ENCODE data around the gene TRPM5.

TRPM5 gene

DNA sequence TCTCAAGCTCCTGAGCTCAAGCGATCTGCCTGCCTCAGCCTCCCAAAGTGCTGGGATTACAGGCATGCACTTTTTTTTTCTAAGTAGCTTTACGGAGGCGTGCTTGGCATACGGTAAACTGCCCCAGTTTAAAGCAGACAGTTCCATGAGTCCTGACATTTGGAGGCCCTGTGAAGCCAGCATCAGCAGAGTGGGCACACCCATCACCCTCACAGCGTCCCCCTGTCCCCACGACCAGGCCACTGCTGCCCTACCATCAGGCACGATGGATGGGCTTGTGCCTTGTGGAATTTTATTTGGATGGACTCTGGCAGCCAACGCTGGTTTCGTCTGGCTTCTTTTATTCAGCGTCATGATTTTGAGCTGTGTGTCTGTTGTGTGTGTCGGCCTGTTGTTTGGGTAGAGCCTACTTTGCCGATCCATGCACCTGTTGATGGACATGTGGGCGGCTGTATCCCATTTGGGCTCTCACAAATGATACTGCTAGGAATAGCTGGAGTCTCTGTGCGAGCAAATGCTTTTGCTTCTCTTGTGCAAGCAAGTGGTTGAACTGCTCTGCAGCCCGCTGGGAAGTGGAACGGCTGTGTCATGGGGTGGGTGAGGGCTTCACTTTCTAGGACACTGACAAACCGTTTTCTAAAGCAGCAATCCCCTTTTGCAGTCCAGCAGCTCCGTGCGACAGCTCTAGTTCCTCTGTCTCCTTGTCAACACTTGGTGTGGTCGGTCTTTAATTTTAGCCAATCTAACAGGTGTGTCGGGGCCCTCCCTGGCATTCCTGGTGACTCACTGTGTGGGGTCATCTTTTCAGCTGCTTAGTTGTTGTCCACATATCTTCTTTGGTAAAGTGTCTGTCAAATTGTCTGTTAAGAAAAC is 24.3 kb upstream of the TRPM5 start:
- DNase-seq (ENCODE audit: low spot score): no peak

DNA sequence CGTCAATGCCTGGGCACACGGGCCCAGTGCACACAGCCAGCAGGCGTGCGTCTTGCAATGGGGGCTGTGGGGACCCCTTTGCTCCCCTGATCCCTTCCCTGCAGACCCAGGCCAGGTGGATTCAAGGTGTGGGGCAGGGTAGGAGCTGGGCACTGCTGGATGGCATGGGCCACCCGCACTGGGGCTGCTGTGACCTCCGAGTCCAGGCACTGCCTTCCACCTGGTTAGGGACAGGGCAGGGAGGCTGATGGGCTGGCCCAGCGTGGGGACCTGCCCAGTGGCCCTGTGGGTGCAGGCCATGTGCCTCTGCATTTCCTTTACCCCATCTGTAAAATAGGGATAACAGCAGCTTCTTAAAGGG is 23.4 kb upstream of the TRPM5 start:
- DNase-seq (ENCODE audit: low spot score): no peak

DNA sequence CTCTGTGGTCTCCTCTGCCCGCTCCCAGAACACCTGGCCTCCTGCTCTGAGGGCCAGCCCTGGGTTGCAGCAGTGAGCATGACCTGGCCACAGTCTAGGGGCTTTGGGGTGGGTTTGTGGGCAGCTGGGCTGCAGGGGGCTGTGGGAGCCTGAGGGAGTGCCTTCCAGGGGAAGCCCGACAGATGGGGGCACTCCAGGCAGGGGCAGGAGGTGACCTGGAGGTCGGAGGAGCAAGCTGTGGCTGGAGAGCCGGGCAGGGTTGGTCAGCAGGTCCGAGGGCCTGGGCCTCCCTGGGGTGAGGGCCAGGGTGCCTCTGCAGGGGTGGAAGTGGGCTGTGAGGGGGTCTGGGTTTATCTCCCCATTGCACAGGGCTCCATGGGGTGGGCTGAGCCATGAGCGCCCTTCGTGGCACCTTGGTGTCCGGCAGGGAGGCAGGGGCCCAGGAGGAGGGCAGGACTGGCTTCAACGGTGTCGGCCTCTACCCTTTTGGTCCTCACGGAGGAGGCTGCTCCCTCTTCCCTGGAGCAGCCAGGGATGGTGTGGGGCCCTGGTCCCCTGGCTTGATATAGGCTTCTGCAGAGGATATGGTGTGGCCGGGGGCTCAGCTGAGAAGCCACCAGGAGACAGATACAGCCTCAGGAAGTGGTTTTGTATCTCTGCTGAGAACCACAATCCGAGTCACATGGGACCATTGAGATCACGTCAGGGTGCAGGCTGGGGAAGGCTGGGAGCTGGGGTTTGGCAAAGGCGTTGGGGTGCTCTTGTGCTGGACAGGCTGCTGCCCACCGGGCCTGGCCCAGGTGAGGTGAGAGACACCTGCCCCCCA is 22.8 kb upstream of the TRPM5 start:
- DNase-seq (ENCODE audit: low spot score): no peak

DNA sequence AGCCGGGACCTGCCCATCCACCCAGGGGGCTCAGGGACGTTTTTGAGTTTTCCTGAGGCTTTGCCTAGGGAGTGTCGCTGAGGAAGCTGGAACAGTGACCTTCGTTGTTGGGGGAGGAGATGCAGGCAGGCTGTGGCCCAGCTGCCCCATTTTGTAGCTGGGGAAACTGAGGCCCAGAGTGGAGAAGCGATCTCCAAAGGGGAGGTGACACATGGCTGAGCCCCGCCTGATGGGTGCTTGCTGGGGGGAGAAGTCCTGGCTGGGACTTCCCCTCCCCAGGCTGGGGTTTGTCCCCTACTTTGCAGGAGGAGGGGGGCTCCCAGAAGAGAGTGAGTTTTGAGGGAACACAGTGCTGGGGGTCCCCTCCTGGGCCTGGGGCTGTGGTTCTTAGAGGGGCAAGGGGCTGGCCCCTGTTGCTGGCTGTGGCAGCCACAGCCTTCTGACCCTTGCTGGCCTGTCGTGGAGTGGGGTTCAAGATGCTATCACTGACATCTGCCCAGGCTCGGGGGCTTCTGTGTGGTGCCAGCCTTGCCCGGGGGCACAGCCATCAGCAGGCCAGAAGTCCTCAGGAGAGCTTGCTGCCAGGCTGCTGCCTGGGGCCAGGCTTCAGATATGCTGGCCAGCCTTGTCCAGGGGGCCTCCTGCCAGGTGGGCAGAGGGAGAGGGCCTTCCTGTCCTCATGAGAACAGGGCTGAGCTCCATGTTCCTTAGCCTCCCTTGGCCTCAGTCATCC is 21.9 kb upstream of the TRPM5 start:
- DNase-seq (ENCODE audit: low spot score): no peak

GRCh38 chr11:2465202-2466068 is 21.1 kb upstream of the TRPM5 start:
- DNase-seq (ENCODE audit: low spot score): no peak

DNA sequence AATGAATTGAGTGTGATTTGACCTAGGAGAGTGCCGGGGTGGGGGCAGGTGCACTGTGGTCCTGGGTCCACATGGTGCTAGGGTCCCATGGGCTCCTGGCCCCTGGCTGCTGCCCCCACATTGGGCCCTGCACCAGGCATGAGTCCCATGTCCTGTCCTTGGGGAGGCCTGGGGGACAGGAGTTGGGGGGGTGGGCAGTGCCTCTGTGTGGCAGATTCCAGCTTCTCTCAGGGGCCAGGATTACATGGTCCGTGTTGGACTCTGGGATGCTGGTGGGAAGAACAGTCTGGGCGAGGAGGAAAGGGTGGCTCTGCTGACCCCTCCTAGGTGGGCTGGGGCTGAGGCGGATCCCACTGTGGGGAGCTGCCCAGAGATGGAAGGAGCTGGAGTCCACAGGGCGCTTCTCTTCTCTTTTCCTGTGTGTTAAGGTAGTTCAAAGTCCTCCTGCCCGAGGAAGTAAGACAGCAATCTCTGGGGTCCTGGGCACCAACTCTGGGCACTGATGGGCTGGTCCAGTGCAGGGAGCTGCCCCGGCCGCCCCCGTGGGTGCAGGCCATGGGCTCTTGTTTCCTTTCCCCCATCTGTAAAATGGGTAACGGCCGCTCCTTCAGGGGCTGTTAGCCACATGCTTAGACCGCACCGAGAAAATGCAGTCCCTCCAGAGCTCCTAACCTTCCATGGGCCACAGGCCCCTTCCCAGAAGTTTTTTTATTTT is 20.3 kb upstream of the TRPM5 start:
- DNase-seq (ENCODE audit: low spot score): no peak

DNA sequence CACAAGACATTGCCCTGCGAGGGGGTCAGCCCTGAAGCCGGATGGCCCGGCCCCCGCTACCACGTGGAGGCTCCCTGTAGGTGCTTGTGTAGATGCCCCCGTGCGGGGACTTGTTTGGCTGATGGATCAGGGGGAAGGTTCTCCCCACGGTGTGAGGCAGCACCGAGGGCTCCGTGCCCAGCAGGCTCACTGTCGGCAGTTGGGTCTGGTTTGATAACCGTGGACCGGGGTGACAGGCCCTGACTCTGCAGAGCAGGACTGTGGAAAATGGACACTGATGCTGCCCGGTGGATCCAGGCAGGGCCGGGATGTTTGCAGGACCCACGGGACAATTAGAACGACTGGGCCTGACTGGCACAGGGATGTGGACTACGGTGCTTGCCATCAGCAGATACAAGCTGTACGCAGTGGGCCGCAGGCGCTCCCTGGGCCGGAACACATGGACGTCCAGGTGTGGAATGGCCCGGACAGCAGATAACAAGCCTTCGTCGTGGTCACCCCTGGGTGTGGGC is 19.5 kb upstream of the TRPM5 start:
- no peak for DNase-seq (ENCODE audit: low spot score)

GRCh38 chr11:2462986-2463765 is 18.9 kb upstream of the TRPM5 start:
- DNase-seq (ENCODE audit: low spot score): no peak

GRCh38 chr11:2462543-2462985 is 18.2 kb upstream of the TRPM5 start:
- DNase-seq (ENCODE audit: low spot score): no peak

- no peak for DNase-seq (ENCODE audit: low spot score)
Measured at GRCh38 chr11:2461956-2462542, 17.7 kb upstream of the TRPM5 start.

DNA sequence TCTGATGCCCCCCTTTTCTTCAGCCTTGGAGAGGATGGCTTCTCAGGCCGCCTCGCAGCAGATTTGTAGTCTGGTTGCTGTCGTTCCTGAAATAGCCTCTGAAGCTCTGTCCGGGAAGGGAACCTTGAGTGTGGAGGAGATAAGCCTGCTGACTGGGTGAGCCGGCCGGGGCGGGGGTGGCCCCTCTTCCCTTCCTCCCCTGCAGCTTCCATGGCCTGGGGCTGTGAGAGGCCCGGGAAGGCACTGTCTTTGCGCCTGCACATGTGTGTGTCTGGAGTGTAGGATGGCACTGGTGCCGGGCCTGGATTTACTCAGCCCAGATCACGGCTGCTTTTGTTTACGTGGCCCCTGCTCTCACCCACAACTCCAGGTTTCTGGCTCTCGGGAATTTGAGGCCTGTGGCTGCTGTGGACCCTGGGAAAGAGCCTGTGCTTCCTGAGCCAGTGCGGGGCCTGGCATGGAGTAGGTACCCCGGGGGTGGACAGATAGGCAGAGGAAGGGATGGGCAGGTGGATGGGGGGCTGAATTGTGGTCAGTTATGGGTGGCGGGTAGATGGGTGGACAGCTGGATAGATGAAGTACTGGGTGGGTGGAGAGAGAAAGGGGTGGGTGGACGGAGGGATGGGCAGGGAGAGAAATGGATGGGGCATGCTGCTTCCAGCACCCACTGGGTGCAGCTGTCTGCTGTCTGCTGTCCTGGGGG is 17.1 kb upstream of the TRPM5 start:
- DNase-seq (ENCODE audit: low spot score): no peak

GRCh38 chr11:2460540-2461252 is 16.4 kb upstream of the TRPM5 start:
- DNase-seq (ENCODE audit: low spot score): no peak

DNA sequence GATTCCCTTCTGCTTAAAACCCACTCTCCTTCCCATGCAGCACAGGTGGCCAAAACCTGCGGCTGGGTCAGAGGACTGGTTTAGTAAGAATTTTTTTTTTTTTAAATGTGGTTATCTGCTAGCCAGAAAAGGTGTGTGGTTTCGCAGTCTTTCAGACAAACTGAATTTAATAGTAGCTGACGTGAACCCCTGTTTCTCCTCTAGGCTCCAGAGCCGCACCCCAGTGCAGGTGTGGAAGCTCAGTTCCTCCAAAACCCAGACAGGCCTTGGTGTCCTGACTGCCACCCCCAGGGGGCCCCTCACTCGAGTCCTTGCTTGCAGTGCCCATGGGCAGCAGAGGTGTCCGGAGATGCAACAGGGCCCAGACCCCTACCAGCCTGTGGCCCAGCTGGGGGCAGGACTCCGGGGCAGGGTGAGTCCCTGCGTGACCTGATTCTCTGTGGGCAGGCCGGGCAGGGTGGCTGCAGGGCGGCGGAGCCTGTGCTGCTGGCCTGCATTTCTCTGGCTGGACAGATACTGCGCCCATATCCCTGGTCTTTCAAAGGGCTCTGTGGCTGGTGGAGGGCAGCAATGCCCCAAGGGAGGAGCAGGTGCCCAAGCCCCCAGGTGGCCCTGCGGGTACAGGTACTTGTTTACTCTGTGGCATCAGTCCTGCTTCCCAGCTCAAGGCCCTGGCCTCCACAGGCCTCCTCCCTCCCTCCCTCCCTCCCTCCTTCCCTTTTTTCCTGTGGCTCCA is 15.7 kb upstream of the TRPM5 start:
- no peak for DNase-seq (ENCODE audit: low spot score)

GRCh38 chr11:2459016-2459725 is 14.9 kb upstream of the TRPM5 start:
- no peak for DNase-seq (ENCODE audit: low spot score)

GRCh38 chr11:2458321-2458720 is 14.0 kb upstream of the TRPM5 start:
- no peak for DNase-seq (ENCODE audit: low spot score)

DNA sequence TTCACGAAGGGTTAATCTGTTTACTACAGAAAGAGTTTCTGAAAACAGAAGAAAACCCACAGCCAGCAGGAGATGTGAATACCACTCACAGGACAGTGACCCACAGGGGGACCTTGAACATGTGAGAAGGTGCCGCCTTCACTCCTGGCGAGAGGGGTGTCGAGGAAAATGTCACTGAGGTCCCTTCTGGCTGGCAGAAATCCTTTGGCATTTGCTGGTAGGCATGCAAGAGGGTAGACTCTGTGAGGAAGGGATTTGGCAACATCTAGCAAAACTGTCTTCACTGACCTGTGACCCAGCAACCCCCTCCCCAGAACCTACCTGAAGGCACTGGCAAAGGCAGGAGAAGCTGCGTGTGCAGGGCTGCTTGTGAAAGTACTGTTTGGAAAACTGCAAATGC is 9.1 kb upstream of the TRPM5 start:
- no peak for DNase-seq (ENCODE audit: low spot score)

All from AG08396 (cell line).